Measurements from ENCODE around the gene AQP10. TPM values are rescaled to one million over a fixed set of nuclear protein-coding genes. Genes with fewer than 3 reads are reported as not detected.
"Not testable (repeated sequence)": the region's sequence is repeated elsewhere in the genome, so short reads cannot be mapped to it uniquely, and the experiment has no call there.

The AQP10 gene
- total RNA-seq, 1 donor from 2014 or later, result not detected

DNA sequence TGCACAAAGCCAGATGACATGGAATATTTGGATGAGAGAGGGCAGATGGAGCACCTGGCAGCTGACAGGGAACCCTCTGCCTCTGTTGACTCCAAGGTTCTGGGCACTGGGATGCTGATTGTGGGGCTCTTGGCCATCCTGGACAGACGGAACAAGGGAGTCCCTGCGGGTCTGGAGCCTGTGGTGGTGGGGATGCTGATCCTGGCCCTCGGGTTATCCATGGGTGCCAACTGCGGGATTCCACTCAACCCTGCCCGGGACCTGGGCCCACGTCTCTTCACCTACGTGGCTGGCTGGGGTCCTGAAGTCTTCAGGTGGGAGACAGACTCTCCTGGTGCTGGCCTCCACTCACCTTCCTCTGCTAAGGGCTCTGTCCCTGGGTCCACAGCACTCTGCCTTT lies 2.6 kb downstream of the AQP10 start:
- DNase-seq (ENCODE audit: low spot score), result no peak

DNA sequence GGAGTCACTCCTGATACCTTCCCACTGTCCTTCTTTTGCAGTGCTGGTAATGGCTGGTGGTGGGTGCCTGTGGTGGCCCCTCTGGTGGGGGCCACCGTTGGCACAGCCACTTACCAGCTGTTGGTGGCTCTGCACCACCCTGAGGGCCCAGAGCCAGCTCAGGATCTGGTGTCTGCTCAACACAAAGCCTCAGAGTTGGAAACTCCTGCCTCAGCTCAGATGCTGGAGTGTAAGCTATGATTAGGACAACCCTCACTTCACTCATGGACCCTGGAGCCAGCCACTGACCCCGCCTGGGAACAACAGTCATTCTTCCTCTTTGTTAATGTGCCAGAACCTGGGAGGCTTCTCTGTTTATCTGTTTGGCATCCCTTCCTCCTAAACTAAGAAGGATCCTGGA lies 3.3 kb downstream of the AQP10 start:
- no peak for DNase-seq (ENCODE audit: low spot score)

DNA sequence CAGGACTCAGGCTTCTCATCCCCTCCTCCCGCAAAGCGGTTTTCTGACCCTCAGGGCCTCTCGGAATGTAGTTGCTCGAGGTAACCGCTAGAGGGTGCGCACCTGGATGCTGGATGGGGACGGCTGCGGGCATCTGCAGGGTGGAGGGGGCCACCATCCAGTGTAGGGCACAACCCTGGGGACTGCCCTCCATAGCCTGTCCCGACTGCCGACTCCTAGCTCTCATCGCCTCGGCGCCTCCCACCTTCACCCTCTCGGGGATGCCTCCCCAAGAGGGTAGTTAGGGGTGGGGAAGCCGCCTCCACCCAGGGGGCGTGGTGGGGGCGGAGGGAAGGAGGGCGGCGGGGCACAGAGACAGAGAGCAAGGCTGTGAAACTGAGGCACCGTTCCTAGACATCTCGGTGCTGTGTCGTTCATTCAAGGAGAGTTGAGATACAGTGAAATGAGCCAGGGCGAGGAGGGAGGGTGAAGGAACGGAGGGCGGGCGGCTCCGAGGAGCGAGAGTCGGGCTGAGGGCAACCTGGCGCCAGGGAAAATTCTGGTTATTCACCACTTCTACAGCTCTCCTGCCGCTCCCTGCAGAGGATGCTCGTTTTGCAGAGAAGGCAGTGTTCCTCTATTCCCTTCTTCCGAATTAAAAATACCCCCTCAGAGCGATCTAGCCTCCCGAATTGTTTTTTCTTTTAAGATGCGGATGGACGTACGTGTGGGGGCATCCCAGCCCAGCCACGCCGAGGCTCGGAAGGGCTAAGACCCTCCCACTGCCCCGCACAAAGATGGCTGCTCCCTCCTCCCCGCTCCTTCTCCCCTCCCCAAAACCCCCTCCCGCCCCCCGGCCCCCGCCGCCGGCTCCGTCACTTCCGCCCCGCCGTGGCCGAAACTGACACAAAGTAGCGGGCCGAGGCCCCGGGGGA lies 4.0 kb downstream of the AQP10 start, which contains the start of gene ATP8B2:
Gene ATP8B2, plus strand, starts transcription at position 857 of the 914 bp plus-strand sequence. CDS start 2,617 bp downstream, outside the sequence.
- DNase-seq (ENCODE audit: low spot score), result no peak

DNA sequence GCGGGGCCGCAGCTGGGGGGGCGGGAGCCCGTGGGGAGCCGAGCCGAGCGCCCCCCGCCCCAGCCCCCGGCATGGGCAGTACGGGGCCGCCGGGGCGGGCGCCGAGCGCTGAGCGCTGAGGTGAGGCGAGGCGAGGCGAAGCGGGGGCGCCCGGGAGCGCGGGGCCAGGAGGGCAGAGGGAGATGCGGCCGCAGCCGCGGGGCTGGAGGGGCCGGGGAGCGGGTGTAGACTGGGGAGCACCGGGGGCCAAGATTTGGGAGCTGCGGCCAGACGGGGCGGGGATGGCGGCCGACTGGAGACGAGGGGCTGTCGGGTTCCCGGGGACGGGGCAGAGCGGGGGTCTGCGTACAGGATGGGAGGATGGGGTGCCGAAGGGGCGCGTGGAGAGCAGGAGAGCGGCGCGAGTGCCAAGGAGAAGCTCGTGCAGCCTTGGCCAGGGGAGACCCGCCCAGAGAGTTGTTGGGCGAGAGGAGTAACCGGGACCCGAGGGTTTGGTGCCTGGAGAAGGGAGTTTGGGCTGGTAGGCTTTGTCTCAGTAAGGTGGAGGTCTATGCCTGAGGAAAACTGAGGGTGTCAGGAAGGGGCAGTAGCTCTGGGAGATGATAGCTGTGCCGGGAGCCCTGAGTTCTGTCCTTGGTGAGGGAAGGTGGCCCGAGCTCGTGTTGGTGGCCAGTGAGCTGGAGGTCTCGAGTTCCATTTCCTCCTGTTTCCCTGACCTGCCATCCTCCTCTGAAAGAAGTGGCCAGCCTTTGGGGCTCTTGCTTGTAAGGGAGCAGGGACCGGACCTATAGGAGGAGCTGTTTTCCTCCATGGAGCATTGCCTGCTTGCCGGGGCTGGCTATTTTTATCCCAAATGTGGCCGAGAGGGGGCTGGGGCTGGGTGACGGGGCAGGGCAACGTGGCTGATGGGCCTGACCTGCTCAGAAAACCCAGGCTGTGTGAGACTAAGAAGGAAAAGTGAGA lies 5.0 kb downstream of the AQP10 start:
- no peak for DNase-seq (ENCODE audit: low spot score)

DNA sequence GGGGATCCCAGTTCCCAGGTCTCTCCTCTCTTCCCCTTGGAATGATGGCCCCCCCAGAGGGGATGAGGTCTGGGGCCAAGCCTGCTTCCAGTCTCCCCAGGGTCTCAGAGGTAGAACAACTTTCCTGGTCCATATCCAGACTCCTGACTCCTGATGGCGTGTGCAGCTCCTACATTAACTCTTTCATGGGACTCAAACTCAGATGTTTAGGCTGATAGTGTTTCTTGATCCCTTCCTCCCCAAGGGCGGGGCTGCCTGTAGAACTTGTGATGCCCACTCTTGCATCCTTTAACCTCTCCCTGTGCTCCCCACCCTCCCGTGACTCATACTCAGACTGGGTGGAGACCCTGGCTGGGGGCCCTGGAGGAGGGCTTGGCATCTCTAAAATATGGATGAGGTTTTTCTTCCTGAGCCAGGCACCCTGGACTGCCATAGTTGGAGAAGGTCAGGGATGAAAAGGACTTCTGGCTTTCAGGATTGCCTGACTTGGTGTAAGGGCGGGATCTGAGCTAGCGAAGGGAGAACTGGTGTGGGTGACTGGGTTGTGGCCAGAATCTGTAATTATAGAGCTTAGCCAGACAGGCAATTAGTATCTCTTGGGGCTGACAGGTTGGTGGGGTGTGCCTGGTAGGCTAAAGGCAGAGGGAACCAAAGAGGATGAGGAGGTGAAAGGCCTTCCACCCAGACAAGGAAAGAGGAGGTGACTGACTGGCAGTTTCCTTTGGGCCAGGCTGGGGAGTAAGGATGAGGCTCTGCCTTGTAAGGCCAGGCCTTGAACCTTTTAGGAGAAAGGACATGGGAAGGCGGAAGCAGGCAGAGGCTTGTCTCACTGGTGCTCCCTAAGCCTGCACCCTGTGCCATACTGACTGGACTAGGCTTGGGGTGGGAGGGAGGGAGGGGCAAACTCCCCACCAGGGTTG lies 5.9 kb downstream of the AQP10 start:
- DNase-seq (ENCODE audit: low spot score), result no peak

DNA sequence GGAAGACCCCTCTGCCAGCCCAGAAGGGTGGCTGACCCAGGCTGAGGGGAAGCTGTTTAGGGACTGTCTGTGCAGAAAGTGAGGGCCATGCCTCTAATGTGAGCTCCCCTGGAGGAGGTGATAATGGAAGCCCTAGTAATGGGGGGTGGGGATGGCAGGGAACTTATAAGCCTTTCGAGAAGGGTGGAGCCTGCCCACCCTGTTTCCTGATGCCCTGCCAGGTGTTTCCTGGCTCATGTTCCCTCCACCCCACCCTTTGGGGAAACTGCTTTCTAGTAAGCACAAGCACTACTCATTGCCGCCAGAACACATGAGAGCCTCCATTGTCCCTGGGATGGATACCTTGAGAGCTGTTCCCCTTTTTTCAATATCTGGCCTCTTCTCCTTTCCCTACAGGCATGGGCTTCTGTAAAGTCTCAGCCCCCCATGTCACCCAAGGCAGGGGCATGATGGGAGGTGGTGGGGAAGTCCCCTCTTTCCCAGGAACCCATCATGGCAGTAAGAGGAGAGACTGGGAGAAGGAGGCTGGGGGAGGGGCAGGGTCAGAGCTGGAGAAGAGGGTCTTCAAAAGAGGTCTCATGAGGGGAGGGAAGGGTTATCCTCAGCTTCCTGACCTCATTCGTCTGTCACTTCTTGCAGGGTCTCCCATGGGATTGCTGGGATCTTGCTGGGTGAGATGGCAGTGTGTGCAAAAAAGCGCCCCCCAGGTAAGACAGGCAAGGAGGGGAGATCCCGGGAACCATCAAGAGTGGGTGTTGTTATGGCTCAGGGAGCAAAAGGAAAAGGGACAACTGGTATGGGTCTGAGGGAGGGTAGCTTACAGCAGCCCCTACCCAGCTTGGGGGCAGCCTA lies 6.8 kb downstream of the AQP10 start:
- no peak for DNase-seq (ENCODE audit: low spot score)

DNA sequence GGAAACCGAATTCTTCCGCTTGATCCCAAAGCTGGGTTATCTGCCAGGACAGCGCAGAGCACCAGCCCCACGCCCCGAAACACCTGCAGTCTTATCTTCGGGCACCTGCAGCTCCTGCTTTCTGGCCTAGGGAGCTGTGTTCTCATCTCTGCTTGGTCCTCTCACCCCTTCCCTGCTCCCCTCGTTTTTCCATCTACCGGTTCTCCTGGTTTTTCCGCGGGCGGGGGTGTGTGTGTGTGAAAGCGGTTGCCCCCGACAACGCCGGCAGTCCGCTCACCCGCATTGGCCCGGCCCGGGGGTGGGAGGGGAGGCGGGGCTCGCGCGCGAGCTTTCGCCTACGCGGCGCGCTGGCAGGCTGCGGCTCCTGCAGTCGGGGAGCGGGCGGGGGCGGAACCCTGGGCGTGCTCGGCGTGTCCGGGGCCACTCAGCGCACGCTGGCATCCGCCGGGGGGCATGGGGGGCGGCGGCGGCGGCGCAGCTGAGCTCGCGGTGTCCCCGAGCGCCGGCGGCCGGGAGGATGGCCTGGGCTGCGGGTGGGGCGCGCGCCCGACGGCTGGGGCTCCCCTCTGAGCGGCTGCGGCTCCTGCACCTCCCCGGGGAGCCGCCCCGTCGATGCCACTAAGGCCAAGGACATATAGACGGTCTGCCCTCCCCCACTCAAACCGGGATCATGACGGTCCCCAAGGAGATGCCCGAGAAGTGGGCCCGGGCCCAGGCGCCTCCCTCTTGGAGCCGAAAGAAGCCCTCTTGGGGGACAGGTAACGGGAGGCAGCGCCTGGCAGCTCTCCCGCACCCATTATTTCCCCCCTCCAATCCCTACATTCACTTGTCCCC lies 7.6 kb downstream of the AQP10 start:
- DNase-seq (ENCODE audit: low spot score), result peak; percentile 96

DNA sequence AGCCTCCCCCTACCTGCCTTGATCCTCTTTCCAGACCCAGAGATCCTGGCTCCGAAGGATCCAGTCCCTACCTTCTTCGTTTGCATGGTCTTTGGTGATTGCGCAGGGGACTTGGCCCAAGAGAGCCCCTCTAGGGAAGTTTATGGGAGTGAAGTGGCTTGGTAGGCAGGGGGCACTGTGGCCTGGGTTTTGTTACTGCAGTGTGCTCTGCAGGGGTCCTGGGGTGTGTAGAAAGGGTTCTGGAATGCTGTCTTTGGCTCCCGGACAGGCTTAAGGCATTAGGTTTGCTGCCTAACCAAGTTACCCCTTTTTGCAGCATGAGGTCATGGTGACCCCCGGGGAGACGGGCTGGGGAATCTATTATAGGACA lies 8.2 kb downstream of the AQP10 start:
- DNase-seq (ENCODE audit: low spot score), result no peak

DNA sequence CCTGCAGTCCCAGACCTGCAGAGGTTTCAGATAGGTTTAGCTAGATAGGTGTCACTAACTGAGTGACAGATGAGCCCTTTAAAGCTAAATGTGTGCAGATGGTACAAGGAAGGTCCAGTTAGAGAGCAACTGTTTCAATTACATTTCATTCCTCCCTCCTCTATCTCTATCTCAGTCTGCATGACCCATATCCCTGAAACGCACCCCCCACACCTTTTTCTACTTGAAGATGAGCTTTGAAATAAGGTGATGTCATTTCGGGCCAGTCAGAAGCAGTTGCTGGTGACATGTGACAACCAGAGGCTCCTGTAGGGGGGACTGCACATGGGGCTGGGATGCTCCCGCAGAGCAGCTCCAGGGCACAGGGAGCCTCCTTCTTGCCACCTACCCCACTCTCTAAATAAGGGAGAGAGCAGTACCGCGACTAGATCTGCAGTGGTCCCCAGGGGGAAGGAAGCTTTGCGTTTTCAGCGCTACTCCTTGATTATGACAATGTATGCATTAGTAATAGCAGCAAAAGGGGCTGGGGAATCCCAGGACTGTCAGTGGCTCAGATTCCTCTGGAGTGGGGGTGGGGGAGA lies 8.7 kb downstream of the AQP10 start:
- no peak for DNase-seq (ENCODE audit: low spot score)

DNA sequence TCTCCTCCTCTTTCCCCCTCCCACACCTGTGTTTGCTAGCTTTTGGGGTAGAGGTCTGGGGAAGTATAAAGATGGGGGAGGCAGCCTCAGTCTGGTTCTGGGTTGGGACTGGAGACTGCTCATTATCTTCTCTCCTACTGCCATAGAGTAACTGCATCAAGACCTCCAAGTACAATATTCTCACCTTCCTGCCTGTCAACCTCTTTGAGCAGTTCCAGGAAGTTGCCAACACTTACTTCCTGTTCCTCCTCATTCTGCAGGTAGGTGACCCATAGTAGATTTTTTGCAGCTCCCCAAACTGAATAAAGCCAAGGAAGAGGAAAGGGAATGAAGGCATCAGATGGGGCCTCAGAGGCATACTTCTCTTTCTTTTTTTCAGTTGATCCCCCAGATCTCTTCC lies 9.8 kb downstream of the AQP10 start:
- DNase-seq (ENCODE audit: low spot score), result no peak

DNA sequence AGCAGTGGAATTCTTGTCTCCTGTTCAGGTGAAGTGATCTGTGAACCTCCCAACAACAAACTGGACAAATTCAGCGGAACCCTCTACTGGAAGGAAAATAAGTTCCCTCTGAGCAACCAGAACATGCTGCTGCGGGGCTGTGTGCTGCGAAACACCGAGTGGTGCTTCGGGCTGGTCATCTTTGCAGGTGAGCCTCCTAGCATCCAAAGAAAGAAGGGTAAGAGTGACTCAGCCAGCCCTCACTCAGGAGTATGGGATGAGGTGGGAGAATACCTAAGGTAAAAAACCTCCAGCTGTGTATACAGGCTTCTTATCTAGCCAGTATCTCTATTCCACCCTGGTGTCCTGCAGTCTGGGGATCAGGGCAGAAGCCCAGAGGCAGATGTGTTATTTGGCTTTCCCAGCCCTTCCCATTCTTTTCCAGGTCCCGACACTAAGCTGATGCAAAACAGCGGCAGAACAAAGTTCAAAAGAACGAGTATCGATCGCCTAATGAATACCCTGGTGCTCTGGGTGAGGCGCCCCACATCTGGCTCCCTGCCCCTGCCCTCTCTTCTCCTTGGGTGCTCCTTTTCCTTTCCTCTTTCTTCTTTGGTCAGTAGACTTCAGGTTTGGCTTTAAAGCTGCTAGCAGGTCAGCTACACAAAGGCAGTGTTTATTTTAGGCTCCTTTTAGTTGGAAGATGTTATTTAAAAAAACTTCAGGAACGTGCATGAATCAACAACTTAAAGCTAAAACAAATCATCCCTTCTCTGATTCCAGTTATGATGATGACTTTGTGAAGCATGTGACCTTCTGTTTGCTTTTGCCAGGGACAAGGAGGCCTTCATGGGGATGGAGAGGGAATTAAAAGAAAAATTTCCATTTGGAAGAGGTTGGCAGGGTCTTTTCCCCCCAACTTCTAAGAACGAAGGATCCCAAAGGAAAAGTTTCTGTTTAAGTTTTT lies 13.5 kb downstream of the AQP10 start:
- DNase-seq (ENCODE audit: low spot score), result no peak

DNA sequence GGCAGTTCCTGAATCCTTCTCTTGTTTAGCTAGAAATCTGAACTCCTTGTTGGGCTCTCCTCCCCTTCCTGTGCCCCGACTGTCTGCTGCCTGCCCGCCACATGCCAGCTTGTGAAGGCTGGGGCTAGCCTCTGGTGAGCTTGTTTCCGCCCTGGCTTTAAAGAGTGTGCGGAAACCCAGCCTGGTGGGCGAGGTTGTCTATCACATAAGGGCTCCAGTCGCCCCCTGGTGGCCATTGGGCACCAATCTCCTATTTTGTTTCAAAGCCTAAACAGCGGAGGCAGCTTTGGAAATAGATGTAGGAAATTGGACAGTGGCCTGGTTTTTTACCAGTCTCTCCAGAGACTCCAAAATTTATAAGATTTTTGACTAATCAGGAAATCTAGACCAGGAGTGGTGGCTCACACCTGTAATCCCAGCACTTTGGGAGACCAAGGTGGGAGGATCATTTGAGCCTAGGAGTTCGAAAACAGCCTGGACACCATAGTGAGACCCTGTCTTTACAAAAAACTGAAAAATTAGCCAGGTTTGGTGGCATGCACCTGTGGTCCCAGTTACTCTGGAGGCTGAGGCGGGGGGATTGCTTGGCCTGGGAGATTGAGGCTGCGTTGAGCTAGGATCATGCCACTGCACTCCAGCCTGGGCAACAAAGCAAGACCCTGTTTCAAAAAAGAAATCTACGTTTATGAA lies 14.3 kb downstream of the AQP10 start:
- no peak for DNase-seq (ENCODE audit: low spot score)

DNA sequence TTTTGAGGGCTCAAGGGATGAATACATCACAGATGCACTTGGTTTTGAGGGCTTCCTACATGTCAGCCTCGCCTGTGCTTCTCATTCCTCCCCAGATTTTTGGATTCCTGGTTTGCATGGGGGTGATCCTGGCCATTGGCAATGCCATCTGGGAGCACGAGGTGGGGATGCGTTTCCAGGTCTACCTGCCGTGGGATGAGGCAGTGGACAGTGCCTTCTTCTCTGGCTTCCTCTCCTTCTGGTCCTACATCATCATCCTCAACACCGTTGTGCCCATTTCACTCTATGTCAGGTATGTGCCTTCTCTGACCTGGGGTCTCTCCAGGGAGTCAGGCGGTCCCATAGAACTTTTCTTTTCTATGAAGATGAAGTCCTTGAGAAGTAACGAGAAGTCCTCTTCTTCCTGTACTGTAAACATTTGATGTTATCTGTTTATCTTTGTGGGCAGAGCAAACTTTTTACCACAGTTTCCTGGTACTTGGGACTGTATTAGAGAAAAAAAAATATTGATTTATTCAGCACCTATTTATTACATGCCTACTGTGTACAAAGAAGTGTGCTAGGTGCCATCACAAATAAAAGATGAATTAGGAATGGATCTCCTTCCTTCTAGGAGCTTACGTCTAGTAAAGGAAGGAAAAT lies 16.5 kb downstream of the AQP10 start:
- no peak for DNase-seq (ENCODE audit: low spot score)

DNA sequence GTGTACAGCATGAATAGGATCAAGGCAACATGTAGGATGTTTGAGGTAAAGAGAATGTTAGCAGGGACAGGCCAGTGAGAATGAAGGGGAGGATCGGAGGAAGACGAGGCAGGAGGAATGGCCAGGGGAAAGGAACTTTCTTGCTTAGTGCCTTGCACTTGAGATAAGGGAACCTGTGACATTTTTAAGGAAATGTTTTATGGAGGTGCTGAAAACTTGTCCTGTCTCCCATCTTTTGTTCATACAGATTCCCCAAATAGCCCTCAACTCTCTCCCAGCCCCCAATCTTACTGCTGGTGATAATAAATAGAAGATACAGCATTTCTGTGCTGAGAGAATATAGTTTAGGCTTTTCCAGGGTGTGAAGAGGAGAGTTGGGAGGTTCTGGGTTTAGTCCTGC lies 18.0 kb downstream of the AQP10 start:
- DNase-seq (ENCODE audit: low spot score), result no peak

DNA sequence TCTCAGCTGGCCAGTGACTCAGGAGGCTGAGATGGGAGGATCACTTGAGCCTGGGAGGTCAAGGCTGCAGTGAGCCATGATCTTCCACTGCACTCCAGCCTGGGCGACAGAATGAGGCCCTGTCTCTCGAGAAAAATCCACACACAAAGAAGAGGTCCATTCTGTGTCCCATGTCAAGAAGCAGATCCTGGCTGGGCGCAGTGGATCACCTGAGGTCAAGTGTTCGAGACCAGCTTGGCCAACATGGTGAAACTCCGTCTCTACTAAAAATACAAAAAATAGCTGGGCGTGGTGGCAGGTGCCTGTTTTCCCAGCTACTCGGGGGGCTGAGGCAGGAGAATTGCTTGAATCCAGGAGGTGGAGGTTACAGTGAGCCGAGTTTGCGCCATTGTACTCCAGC lies 20.5 kb downstream of the AQP10 start:
- not testable (repeated sequence) for DNase-seq (ENCODE audit: low spot score)

DNA sequence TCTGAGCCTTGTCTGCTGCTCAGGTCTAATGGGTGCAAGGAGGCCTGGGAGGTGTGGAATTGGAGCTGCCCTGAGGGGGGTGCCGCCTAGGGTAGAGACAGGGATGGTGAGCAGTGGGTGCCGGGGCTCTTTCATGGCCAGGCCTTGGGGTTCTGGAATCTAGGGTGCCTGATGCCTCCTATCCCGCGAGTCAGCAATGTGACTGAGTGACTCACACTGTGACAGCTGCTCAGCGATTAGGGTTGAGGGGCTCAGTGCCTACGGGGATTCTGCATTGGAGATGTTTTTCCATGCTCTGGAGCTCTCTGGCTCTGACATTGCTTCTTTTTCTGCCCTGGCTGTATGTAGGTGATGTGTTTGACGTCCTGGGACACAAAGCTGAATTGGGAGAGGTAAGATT lies 21.2 kb downstream of the AQP10 start:
- no peak for DNase-seq (ENCODE audit: low spot score)
